Measurements from ENCODE around the gene IFIT5.

DNA sequence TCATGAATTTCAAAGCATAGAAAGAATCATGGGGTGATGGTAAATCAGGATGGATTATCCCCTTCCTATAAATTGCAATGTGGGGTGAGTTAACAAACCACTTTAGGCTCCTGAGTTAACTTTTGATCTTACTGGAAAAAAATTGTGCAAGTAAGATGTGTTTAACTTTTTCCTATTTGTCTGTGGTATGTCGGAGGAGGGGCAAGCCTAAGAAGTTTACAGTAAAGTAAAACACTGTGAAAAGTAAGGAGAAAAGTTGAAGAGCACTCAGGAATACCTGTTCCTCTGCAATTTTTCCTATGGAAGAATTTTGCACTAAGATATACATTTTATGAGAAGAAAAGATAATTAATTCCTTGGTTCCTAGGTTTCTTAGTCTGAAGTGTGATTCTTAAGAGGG lies 44.4 kb downstream of the IFIT5 start:
- no peak for TF ChIP-seq POLR2A (IDR thresholded peaks at IDR 0.05)
- TF ChIP-seq, protein P1, sequence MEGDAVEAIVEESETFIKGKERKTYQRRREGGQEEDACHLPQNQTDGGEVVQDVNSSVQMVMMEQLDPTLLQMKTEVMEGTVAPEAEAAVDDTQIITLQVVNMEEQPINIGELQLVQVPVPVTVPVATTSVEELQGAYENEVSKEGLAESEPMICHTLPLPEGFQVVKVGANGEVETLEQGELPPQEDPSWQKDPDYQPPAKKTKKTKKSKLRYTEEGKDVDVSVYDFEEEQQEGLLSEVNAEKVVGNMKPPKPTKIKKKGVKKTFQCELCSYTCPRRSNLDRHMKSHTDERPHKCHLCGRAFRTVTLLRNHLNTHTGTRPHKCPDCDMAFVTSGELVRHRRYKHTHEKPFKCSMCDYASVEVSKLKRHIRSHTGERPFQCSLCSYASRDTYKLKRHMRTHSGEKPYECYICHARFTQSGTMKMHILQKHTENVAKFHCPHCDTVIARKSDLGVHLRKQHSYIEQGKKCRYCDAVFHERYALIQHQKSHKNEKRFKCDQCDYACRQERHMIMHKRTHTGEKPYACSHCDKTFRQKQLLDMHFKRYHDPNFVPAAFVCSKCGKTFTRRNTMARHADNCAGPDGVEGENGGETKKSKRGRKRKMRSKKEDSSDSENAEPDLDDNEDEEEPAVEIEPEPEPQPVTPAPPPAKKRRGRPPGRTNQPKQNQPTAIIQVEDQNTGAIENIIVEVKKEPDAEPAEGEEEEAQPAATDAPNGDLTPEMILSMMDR (IDR thresholded peaks at IDR 0.05) = no peak

Data from tibial nerve (tissue), 3 donors.